GM13976 (cell line): ENCODE results near the gene GGTA1.

Source experiments
- DNase-seq: peaks from one replicate; pipeline ENCODE4 v3.0.0; 2012; ENCODE audit warnings: low spot score
- CTCF ChIP-seq: IDR thresholded peaks from 2 replicates; pipeline ENCODE4 v1.5.1; 2012; ENCODE audit warnings: borderline replicate concordance, mild to moderate bottlenecking; ENCODE audit not compliant: insufficient read depth; ENCODE audit errors: extremely low read depth, missing control alignments, control extremely low read depth
- in situ Hi-C: fragments of 300-500 bp; cut with MboI; formaldehyde crosslinking; loops from one replicate; pipeline ENCODE4 v1.12.0; 2022; ENCODE audit warnings: low sequenced_read_pairs, mixed read lengths, inconsistent platforms; ENCODE audit not compliant: unreplicated experiment

The GGTA1 gene

GRCh38 chr9:121489344-121489743, 10.3 kb downstream of the GGTA1 start:
- TF ChIP-seq CTCF = no peak

GRCh38 chr9:121486043-121486442, 13.6 kb downstream of the GGTA1 start:
- DNase-seq = no peak
- no peak for TF ChIP-seq CTCF
- in situ Hi-C loops = no loop called here

More at GRCh38 chr9:121489344-121489743, 10.3 kb downstream of the GGTA1 start:
- DNase-seq = no peak
- in situ Hi-C loops = no loop called here

GRCh38 chr9:121485623-121486022, 14.0 kb downstream of the GGTA1 start:
- TF ChIP-seq CTCF = no peak
- in situ Hi-C loops = no loop called here
- DNase-seq = no peak

GRCh38 chr9:121484651-121485446, 14.8 kb downstream of the GGTA1 start:
- no peak for TF ChIP-seq CTCF
- in situ Hi-C loops = no loop called here
- no peak for DNase-seq

GRCh38 chr9:121483473-121484031, 16.1 kb downstream of the GGTA1 start:
- TF ChIP-seq CTCF = no peak
- no peak for DNase-seq
- in situ Hi-C loops = no loop called here

- no peak for TF ChIP-seq CTCF
- no peak for DNase-seq
- in situ Hi-C loops = no loop called here
Observed at GRCh38 chr9:121483049-121483448, 16.6 kb downstream of the GGTA1 start.
